NOMO-1 treated with dmso at 0.1 percent for 144 hours (cell line): Measurements from ENCODE around the gene P3H3.

Experiments used
- DNase-seq: peaks from one replicate; lab custom pipeline; 2025; ENCODE audit not compliant: unreplicated experiment; lab: John Stamatoyannopoulos, UW

The P3H3 gene

GRCh38 chr12:6827982-6828780, at the start of gene P3H3:
P3H3 (plus strand) TSS chr12:6828407; CDS start chr12:6828441, 34 bp downstream.
- DNase-seq = no peak

- peak; percentile 84 for DNase-seq
These were observed 49.3 kb upstream of the P3H3 start for GRCh38 chr12:6778574-6779550.

GRCh38 chr12:6779708-6780432, 48.3 kb upstream of the P3H3 start:
- DNase-seq = no peak

GRCh38 chr12:6780573-6780972, 47.6 kb upstream of the P3H3 start:
- no peak for DNase-seq

GRCh38 chr12:6782119-6782518, 46.1 kb upstream of the P3H3 start:
- DNase-seq = no peak

GRCh38 chr12:6782850-6783566, 45.2 kb upstream of the P3H3 start:
- no peak for DNase-seq

GRCh38 chr12:6783828-6784227, 44.4 kb upstream of the P3H3 start:
- no peak for DNase-seq

GRCh38 chr12:6784296-6784695, 43.9 kb upstream of the P3H3 start:
- no peak for DNase-seq

- DNase-seq = no peak
These were observed 43.4 kb upstream of the P3H3 start for GRCh38 chr12:6784761-6785160.

- no peak for DNase-seq
These were observed 41.7 kb upstream of the P3H3 start for GRCh38 chr12:6786416-6787094.

GRCh38 chr12:6787309-6787708, 40.9 kb upstream of the P3H3 start:
- no peak for DNase-seq

- peak; percentile 79 for DNase-seq
These were observed 39.0 kb upstream of the P3H3 start, which contains the start of gene CD4 for GRCh38 chr12:6788972-6789924. CD4 (plus strand) TSS chr12:6789528; CDS start chr12:6800139, 10,611 bp downstream.

GRCh38 chr12:6790496-6791150, 37.6 kb upstream of the P3H3 start:
- no peak for DNase-seq

- DNase-seq = no peak
These were observed 36.2 kb upstream of the P3H3 start for GRCh38 chr12:6791931-6792520.

GRCh38 chr12:6792522-6793201, 35.5 kb upstream of the P3H3 start:
- peak; percentile 81 for DNase-seq

- no peak for DNase-seq
These were observed 33.1 kb upstream of the P3H3 start for GRCh38 chr12:6795088-6795487.

- no peak for DNase-seq
These were observed 31.6 kb upstream of the P3H3 start for GRCh38 chr12:6796576-6796975.
